Effector memory CD4-positive, alpha-beta T cell (primary cell): Measurements from ENCODE around the gene HOMER1.

Experiments
- DNase-seq, 3 donors: peaks; one replicate each; pipeline ENCODE4 v3.0.0-alpha.2; 2020
- H3K27ac ChIP-seq: 2 replicates; pipeline ENCODE4 v1.7.0; 2013; ENCODE audit warnings: mild to moderate bottlenecking, low read length, moderate library complexity; ENCODE audit not compliant: insufficient read depth, poor library complexity, severe bottlenecking
- H3K27me3 ChIP-seq: replicated peaks from 2 replicates; pipeline ENCODE4 v1.7.0; 2013; ENCODE audit warnings: mild to moderate bottlenecking, low read length; ENCODE audit not compliant: insufficient read depth, control insufficient read depth, poor library complexity, severe bottlenecking
- H3K36me3 ChIP-seq: 2 replicates; pipeline ENCODE4 v1.7.0; 2013; ENCODE audit warnings: mild to moderate bottlenecking, low read length, moderate library complexity; ENCODE audit not compliant: control insufficient read depth, insufficient read depth
- H3K4me1 ChIP-seq: 2 replicates; pipeline ENCODE4 v1.7.0; 2013; ENCODE audit warnings: low read length, mild to moderate bottlenecking; ENCODE audit not compliant: control insufficient read depth, insufficient read depth, poor library complexity, severe bottlenecking
- H3K4me3 ChIP-seq: 2 replicates; pipeline ENCODE4 v1.7.0; 2013; ENCODE audit warnings: low read length, low read depth, mild to moderate bottlenecking; ENCODE audit not compliant: insufficient read depth, poor library complexity, severe bottlenecking
- H3K9me3 ChIP-seq: 2 replicates; pipeline ENCODE4 v1.7.0; 2013; ENCODE audit warnings: mild to moderate bottlenecking, low read length, moderate library complexity; ENCODE audit not compliant: control insufficient read depth

Gene HOMER1

DNA sequence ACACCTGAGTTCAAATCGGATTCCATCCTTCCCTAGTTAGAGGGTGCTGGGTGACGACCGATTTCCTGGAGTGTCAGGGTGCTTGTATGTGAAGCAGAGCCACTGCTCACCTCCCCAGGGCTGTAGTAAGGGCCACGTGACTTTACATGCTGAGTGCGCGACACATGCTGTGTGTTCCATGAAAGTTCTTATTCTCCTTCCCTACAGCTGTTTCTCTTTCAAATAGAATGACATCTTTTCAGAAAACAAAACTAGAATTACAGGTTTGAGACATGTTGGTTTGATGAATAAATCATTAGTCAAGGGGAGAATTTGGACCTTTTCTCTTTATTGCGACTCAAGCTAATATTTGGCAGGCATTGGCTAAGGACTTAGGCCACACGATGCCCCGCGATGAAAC lies 164.9 kb downstream of the HOMER1 start:
- Histone ChIP-seq H3K27me3 (no peaks in the 10 kb centered on the region), H3K36me3 (no peaks in the 10 kb centered on the region), H3K4me1 (no peaks in the 10 kb centered on the region), H3K27ac (no peak overlapping the region), H3K9me3 (no peaks in the 10 kb centered on the region), H3K4me3 (no peak overlapping the region)
- no peak for DNase-seq

DNA sequence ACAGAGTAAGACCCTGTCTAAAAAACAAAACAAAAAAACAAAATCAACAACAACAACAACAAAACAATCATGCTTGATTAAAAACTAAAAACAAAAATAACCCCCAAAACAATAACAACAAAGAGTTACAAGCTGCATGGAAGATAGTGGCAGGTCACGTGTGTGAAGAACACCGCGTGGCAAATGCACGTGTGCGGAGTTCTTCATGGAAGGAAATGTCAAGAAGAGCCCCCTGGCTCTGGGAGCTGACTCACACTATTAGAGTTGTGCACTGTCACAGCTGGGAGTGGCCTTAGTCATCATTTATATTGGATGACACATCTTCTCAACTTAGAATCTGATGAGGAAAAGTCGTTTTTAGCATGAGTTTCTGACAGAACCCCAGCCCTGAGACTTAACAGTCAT lies 167.5 kb downstream of the HOMER1 start:
- Histone ChIP-seq H3K4me1 (no peaks in the 10 kb centered on the region), H3K27ac (no peak overlapping the region), H3K36me3 (no peaks in the 10 kb centered on the region), H3K4me3 (no peak overlapping the region), H3K9me3 (no peaks in the 10 kb centered on the region), H3K27me3 (no peaks in the 10 kb centered on the region)
- no peak for DNase-seq

DNA sequence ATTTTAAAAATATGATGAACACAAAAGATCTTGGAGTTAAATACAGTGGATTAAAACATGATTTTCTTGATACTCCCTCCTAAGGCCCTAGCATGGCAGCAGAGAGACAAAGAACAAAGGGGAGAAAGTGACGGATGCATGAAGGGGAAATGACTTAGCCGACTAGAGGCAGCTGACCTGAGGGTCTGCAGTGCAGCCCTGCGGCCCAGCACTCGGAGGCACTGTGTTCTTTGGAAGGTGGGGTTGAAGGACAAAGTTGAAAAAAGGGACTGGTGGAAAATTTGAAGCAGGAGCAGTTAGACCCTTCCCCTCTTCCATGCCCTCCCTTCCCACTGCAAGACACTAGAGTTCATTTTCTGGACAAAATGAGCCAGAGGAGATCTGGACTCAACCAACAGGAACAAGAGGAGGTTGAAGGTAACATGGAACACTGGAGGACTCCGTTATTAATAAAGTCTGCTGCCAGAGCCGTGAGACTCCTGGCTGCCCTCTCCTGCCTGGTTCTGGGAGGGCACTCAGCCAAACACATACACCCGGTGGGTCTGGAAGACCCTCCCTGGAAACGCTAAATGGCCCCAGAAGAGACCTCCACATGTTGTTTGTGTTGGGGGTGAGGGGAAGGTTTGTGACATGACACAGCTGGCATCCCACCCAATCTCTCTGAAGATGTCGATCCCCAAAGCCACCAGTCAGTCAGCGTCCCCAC lies 179.9 kb downstream of the HOMER1 start:
- Histone ChIP-seq H3K4me1 (no peaks in the 10 kb centered on the region), H3K36me3 (no peaks in the 10 kb centered on the region), H3K27me3 (no peaks in the 10 kb centered on the region), H3K4me3 (no peak overlapping the region), H3K27ac (no peak overlapping the region), H3K9me3 (no peaks in the 10 kb centered on the region)
- no peak for DNase-seq

- no peaks in the 10 kb centered on the region for H3K36me3 ChIP-seq
- no peak overlapping the region for H3K27ac ChIP-seq
- no peak for DNase-seq
- no peaks in the 10 kb centered on the region for H3K27me3 ChIP-seq
- no peaks in the 10 kb centered on the region for H3K4me1 ChIP-seq
- no peak overlapping the region for H3K4me3 ChIP-seq
- no peaks in the 10 kb centered on the region for H3K9me3 ChIP-seq
Observed at GRCh38 chr5:79330071-79330470, 183.9 kb downstream of the HOMER1 start.

GRCh38 chr5:79329453-79329852 lies 184.5 kb downstream of the HOMER1 start:
- Histone ChIP-seq H3K9me3 (no peaks in the 10 kb centered on the region), H3K4me1 (no peaks in the 10 kb centered on the region), H3K4me3 (no peak overlapping the region)

More at GRCh38 chr5:79329453-79329852, 184.5 kb downstream of the HOMER1 start:
- DNase-seq, result no peak
- Histone ChIP-seq H3K27me3 (no peaks in the 10 kb centered on the region), H3K27ac (no peak overlapping the region), H3K36me3 (no peaks in the 10 kb centered on the region)
